Aorta (tissue), 5 donors: ENCODE results near the gene PTPRC. TPM values are rescaled to one million over a fixed set of nuclear protein-coding genes. Genes with fewer than 3 reads are reported as not detected.

Experiments used
- ATAC-seq: fragments of 200-7000 bp; cut with Tn5 transposase; one replicate; pipeline ENCODE4 v1.9.1; 2022; ENCODE audit warnings: moderate library complexity; ENCODE audit not compliant: low FRiP score
- DNase-seq, 2 donors: peaks; one replicate each; pipeline ENCODE4 v3.0.0-alpha.2; 2020
- H3K27ac ChIP-seq, 2 donors: one replicate each; pipeline ENCODE4 v1.5.1; 2013; ENCODE audit warnings: low read length in 2 of 2, mild to moderate bottlenecking in 2 of 2, moderate library complexity in 2 of 2, control low read depth in 1 of 2, inconsistent platforms in 1 of 2, low read depth in 1 of 2
- H3K27me3 ChIP-seq, 2 donors: one replicate each; pipeline ENCODE4 v1.6.1; 2013; ENCODE audit warnings: control low read depth in 1 of 2, low read length in 1 of 2, mild to moderate bottlenecking in 1 of 2, moderate library complexity in 1 of 2; ENCODE audit not compliant: insufficient read depth in 2 of 2, control insufficient read depth in 1 of 2
- H3K36me3 ChIP-seq, 2 donors: one replicate each; pipeline ENCODE4 v1.6.1; 2013; ENCODE audit warnings: control low read depth in 1 of 2, low read length in 1 of 2, mild to moderate bottlenecking in 1 of 2; ENCODE audit not compliant: insufficient read depth in 2 of 2, control insufficient read depth in 1 of 2
- H3K4me1 ChIP-seq, 2 donors: one replicate each; pipeline ENCODE4 v1.6.1; 2013; ENCODE audit warnings: low read length in 2 of 2, control low read depth in 1 of 2, mild to moderate bottlenecking in 1 of 2, moderate library complexity in 1 of 2; ENCODE audit not compliant: insufficient read depth in 2 of 2, control insufficient read depth in 1 of 2
- H3K4me3 ChIP-seq, 2 donors: one replicate each; pipeline ENCODE4 v1.5.1; 2013; ENCODE audit warnings: low read length in 2 of 2, control low read depth in 1 of 2, mild to moderate bottlenecking in 1 of 2
- H3K9me3 ChIP-seq: one replicate; pipeline ENCODE4 v1.6.1; 2013; ENCODE audit warnings: mild to moderate bottlenecking, low read length; ENCODE audit not compliant: control insufficient read depth
- WGBS, 2 donors: extraction: QIAGEN DNeasy Blood & Tissue Kit; methylation state at CpG; one replicate each; pipeline ENCODE4 v1.1.7; 2013; 5-methylcytosine and 5-hydroxymethylcytosine counted together
- intact Hi-C, 2 donors: fragments of 100-400 bp; cut with DNase I; formaldehyde crosslinking; loops; one replicate each; pipeline versions ENCODE4 v1.14.2 to v1.15.0; 2022
- polyA plus RNA-seq, 2 donors: library from polyadenylated mRNA; stranded (reverse); fragments of 200-250 nt; gene quantifications; one replicate each; pipeline ENCODE4 v1.2.3, GENCODE V29; 2013
- total RNA-seq, 2 donors: library from RNA; stranded (reverse); fragmentation: NEBNext Ultra II Directional; extraction: Animal tissue kit (Norgen Biotek cat#: 25700); gene quantifications; one replicate each; pipeline ENCODE4 v1.2.1, GENCODE V29; 2021
- donor health status: healthy with polysubstance abuse.
- donor health status: Bipolar disorder and iron deficiency.
- donor health status: DM: no; HTN: no; CAD: no.
- donor health status: DM: no; HTN: no; CAD: no.
- donor health status: DM: yes; HTN: yes; CAD: no.

PTPRC gene
- total and polyA plus RNA-seq, 4 donors = 1.4 to 89.9 (median 29.7) TPM

DNA sequence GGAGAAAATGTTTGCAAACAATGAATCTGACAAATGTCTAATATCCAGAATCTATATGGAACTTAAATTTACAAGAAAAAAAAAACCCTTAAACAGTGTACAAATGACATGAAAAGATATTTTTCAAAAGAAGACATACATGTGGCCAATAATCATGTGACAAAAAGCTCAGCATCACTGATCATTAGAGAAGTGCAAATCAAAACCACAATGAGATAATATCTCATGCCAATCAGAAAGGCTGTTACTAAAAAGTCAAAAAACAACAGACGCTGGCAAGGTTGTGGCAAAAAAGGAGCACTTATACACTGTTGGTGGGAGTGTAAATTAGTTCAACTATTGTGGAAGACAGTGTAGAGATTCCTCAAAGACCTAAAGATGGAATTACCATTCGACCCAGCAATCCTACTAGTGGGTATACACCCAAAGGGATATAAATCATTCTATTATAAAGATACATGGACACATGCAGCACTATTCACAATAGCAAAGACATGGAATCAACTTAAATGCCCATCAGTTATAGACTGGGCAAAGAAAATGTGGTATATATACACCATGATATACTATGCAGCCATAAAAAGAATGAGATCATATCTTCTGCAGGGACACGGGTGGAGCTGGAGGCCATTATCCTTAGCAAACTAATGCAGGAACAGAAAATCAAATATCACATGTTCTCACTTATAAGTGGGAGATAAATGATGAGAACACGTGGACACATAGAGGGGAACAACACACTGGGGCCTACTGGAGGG lies 123.2 kb downstream of the PTPRC start:
- no peak overlapping the region for H3K27ac ChIP-seq
- no peak for DNase-seq
- 90 to 93% methylated on average over 4 of the region's 4 CpGs for WGBS, 2 donors
- H3K27me3 ChIP-seq = no peaks in the 10 kb centered on the region
- intact Hi-C loops = no loop called here
- H3K4me1 ChIP-seq = no peaks in the 10 kb centered on the region
- H3K4me3 ChIP-seq = no peak overlapping the region
- ATAC-seq = no peak
- no peaks in the 10 kb centered on the region for H3K9me3 ChIP-seq
- no peaks in the 10 kb centered on the region for H3K36me3 ChIP-seq

GRCh38 chr1:198763298-198763714 lies 124.5 kb downstream of the PTPRC start:
- DNase-seq = no peak
- ATAC-seq = no peak
- Histone ChIP-seq H3K36me3 (no peaks in the 10 kb centered on the region), H3K27ac (no peak overlapping the region), H3K27me3 (no peaks in the 10 kb centered on the region), H3K9me3 (no peaks in the 10 kb centered on the region), H3K4me3 (no peak overlapping the region), H3K4me1 (no peaks in the 10 kb centered on the region)
- intact Hi-C loops = no loop called here
- WGBS, 2 donors = 16 to 31% methylated on average over 1 of the region's 1 CpG

DNA sequence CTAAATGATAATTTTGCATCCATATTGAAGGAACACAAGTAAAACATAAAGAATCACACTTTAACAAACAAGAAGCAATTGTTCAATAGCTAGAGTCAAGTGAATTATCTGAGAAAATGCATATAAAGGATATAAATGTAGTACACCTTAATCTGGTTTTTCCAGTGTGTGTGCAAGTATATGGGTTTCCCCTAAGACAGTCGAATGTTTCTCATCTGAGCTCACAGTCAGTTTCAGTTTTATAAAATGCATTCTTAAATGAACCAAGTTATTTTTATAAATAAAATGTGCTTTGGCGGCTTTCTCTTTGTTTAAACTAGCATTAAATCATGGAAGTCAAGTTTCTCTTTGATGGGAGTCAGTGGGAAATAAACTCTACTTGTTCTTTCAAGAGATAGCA lies 125.9 kb downstream of the PTPRC start:
- Histone ChIP-seq H3K4me3 (no peak overlapping the region), H3K4me1 (no peaks in the 10 kb centered on the region), H3K36me3 (no peaks in the 10 kb centered on the region), H3K27ac (no peak overlapping the region), H3K9me3 (no peaks in the 10 kb centered on the region), H3K27me3 (no peaks in the 10 kb centered on the region)
- DNase-seq = no peak
- 7 to 14% methylated on average over 2 of the region's 2 CpGs for WGBS, 2 donors
- ATAC-seq = no peak
- intact Hi-C loops = no loop called here

- intact Hi-C loops = no loop called here
- Histone ChIP-seq H3K27ac (no peak overlapping the region), H3K27me3 (no peaks in the 10 kb centered on the region), H3K4me3 (no peak overlapping the region), H3K36me3 (no peaks in the 10 kb centered on the region), H3K4me1 (no peaks in the 10 kb centered on the region), H3K9me3 (no peaks in the 10 kb centered on the region)
- DNase-seq = no peak
- ATAC-seq = no peak
Measured at GRCh38 chr1:198765416-198765815, 126.6 kb downstream of the PTPRC start.

DNA sequence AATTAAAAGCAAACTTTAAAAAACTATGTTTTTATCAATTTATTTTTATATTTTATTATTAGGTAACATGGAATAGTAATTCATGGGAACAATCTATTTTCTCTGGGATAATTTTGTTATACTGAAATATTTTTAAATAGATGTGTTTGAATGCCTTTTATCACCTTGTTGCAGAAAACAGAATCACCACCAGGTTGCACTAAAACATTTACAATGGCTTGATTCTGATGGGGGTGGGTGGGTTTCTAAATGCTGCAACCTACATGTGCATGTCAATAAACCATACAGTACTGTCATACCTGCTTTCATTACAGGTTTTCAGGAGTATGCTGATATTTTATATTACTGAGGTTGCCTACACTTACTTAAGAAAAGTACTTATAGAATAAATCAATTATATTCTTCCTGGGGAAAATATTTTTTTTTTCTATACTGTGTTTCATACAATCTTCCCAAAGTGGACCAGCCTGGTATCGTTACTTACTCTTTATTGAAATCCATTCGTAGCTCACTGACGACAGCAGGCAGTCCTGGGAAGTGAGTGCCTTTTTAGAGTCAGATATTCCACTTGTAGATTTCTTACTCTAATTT lies 132.8 kb downstream of the PTPRC start:
- Histone ChIP-seq H3K36me3 (no peaks in the 10 kb centered on the region), H3K27ac (no peak overlapping the region), H3K27me3 (no peaks in the 10 kb centered on the region), H3K4me1 (no peaks in the 10 kb centered on the region), H3K9me3 (no peaks in the 10 kb centered on the region), H3K4me3 (no peak overlapping the region)
- no peak for DNase-seq
- ATAC-seq = no peak
- intact Hi-C loops = no loop called here
- 70 to 77% methylated on average over 3 of the region's 3 CpGs for WGBS, 2 donors

GRCh38 chr1:198772626-198773025 lies 133.8 kb downstream of the PTPRC start:
- H3K4me1 ChIP-seq = no peaks in the 10 kb centered on the region
- H3K27me3 ChIP-seq = no peaks in the 10 kb centered on the region
- ATAC-seq (no peak), DNase-seq (no peak)
- intact Hi-C loops = no loop called here
- H3K4me3 ChIP-seq = no peak overlapping the region
- H3K9me3 ChIP-seq = no peaks in the 10 kb centered on the region
- H3K36me3 ChIP-seq = no peaks in the 10 kb centered on the region
- no peak overlapping the region for H3K27ac ChIP-seq

DNA sequence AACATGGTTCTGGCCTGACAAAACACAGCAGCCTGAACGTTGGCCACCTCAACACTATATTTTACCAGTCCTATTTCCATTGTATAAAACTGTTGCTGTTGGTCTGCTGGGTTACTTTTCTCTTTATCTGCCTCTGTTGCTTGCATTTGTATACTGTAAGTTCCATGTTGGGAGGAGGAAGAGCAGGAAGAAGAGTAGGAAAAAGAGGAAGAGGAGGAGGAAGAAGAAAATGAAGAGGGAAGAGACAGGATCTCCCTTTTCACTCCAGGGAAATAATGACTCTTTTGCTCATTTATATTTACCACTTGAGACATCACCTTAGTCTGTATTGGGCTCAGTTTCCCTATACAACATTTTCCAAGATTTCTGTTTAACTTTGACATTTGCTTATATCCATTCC lies 134.2 kb downstream of the PTPRC start:
- no peak overlapping the region for H3K4me3 ChIP-seq
- intact Hi-C loops = no loop called here
- DNase-seq (no peak), ATAC-seq (no peak)
- no peak overlapping the region for H3K27ac ChIP-seq
- no peaks in the 10 kb centered on the region for H3K27me3 ChIP-seq
- H3K36me3 ChIP-seq = no peaks in the 10 kb centered on the region
- no peaks in the 10 kb centered on the region for H3K9me3 ChIP-seq
- H3K4me1 ChIP-seq = no peaks in the 10 kb centered on the region
- WGBS, 2 donors = 40 to 49% methylated on average over 1 of the region's 1 CpG

DNA sequence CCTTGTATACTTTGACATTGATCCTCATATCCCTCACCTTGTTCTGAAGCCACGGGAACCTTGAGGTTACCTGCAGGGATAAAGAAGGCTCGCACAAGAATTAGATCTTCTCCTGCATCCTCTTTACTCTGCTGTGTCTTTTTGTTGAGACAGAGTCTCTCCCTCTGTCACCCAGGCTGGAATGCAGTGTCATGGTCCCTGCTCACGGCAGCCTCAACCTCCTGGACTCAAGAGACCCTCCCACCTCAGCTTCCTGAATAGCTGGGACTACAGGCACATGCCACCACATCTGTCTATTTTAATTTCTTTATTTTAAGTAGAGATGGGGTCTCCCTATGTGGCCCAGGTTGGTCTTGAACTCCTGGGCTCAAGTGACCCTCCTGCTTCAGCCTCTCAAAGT lies 134.7 kb downstream of the PTPRC start:
- DNase-seq (peak in 1 of 2 donors; percentile 46), ATAC-seq (no peak)
- no peaks in the 10 kb centered on the region for H3K4me1 ChIP-seq
- no peaks in the 10 kb centered on the region for H3K27me3 ChIP-seq
- intact Hi-C loops = no loop called here
- 95 to 99% methylated on average over 3 of the region's 3 CpGs for WGBS, 2 donors
- no peaks in the 10 kb centered on the region for H3K9me3 ChIP-seq
- H3K36me3 ChIP-seq = no peaks in the 10 kb centered on the region
- H3K27ac ChIP-seq = no peak overlapping the region
- H3K4me3 ChIP-seq = no peak overlapping the region

DNA sequence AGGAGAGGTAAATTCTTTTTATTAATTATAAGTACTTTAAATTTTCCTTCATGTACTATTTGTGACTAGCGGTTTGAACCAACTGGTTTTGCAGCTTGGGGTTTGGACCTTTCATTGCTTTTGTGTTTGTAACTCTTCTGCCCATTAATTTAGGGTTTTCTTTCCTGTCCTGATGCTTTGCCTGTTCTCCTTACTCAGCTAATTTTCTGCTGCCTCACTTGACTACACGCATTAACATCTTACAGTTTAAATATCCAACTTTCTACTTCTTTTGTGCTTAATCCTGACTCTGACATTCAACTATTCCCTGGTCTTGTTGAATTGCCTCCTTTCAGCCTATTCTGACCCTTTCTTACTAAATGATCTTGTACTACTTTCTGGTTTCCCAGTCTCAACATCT lies 135.6 kb downstream of the PTPRC start:
- Histone ChIP-seq H3K4me1 (no peaks in the 10 kb centered on the region), H3K27ac (no peak overlapping the region), H3K36me3 (no peaks in the 10 kb centered on the region), H3K9me3 (no peaks in the 10 kb centered on the region), H3K4me3 (no peak overlapping the region), H3K27me3 (no peaks in the 10 kb centered on the region)
- intact Hi-C loops = no loop called here
- ATAC-seq (no peak), DNase-seq (no peak)
- WGBS, 2 donors = 86 to 93% methylated on average over 2 of the region's 2 CpGs
